Measurements from ENCODE around the gene SNTB2.

DNA sequence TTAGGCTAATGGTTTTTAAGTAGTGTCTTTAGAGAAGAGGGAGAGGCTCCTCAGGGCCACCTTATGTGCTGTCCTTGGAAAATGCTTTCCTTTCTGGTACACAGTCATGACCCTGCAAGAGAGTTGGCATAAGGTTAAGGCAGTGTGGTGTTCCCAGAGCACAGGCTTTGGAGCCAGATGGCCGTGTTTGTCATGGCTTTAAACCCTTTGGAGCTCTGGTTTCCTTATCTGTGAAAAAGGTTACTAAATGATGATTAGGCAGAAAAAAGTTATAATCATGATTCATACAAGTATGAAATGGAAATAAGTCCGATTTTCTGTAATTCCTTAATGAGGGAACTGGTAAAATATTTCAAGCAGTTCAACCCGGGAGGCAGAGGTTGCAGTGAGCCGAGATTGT, 41.3 kb upstream of the SNTB2 start:
- no peak for TF ChIP-seq CTCF (IDR thresholded peaks at IDR 0.05)
- no peak for TF ChIP-seq POLR2A (IDR thresholded peaks at IDR 0.05)
- no peak for TF ChIP-seq EP300 (IDR thresholded peaks at IDR 0.05)
